Breast epithelium (tissue), 4 donors: ENCODE data around the gene FGF21. TPM values are rescaled to one million over a fixed set of nuclear protein-coding genes. Genes with fewer than 3 reads are reported as not detected.

Experiments
- DNase-seq, 2 donors: peaks; one replicate each; pipeline ENCODE4 v3.0.0-alpha.2; 2019; ENCODE audit warnings: low spot score in 2 of 2
- H3K27ac ChIP-seq, 2 donors: fragments of 200-600 bp; sonication (generic) in 1 of 2; one replicate each; pipeline ENCODE4 v1.5.1; 2016 to 2019; ENCODE audit warnings: mild to moderate bottlenecking in 1 of 2
- H3K27me3 ChIP-seq, 2 donors: fragments of 200-600 bp; sonication (generic) in 1 of 2; one replicate each; pipeline versions ENCODE4 v1.5.1 to v1.6.0; 2017 to 2019; ENCODE audit warnings: control low read depth in 1 of 2, mild to moderate bottlenecking in 1 of 2
- H3K36me3 ChIP-seq: fragments of 200-600 bp; one replicate; pipeline ENCODE4 v1.5.1; 2019
- H3K4me1 ChIP-seq, 2 donors: fragments of 200-600 bp; sonication (generic); one replicate each; pipeline ENCODE4 v1.5.1; 2016 to 2019; ENCODE audit warnings: control low read depth in 1 of 2
- H3K4me3 ChIP-seq, 3 donors: fragments of 200-600 bp; sonication (generic); 1 replicate in 2 of 3; 2 replicates in 1 of 3; pipeline ENCODE4 v1.5.1; 2016 to 2019; ENCODE audit warnings: mild to moderate bottlenecking in 3 of 3, moderate library complexity in 2 of 3
- H3K9me3 ChIP-seq, 2 donors: fragments of 200-600 bp; sonication (generic) in 1 of 2; one replicate each; pipeline ENCODE4 v1.5.1; 2016 to 2019; ENCODE audit warnings: control low read depth in 1 of 2
- POLR2A ChIP-seq: fragments of 450-650 bp; IDR thresholded peaks from one replicate; pipeline ENCODE4 v1.6.1; 2016; ENCODE audit warnings: antibody characterized with exemption, mild to moderate bottlenecking, moderate library complexity
- POLR2AphosphoS5 ChIP-seq, 3 donors: sonication (generic); formaldehyde crosslinking; IDR thresholded peaks; one replicate each; pipeline ENCODE4 v1.6.1; 2017; ENCODE audit warnings: antibody characterized with exemption in 3 of 3
- intact Hi-C: fragments of 100-400 bp; cut with DNase I; formaldehyde crosslinking; loops from one replicate; pipeline ENCODE4 v1.15.1; 2023; ENCODE audit warnings: low total_unique reads
- total RNA-seq, 3 donors: library from RNA; depleted of rRNA; stranded (reverse); fragments of >200 nt; gene quantifications; one replicate each; pipeline ENCODE4 v1.1.0, GENCODE V29; 2016
- TF ChIP-seq, protein P1 (sequence below), 3 donors: fragments of 450-650 bp; IDR thresholded peaks; one replicate each; pipeline ENCODE4 v1.5.1; 2016 to 2017; ENCODE audit warnings: antibody characterized with exemption in 3 of 3, mild to moderate bottlenecking in 3 of 3, moderate library complexity in 3 of 3

The FGF21 gene
- total RNA-seq, 3 donors from 2014 or later = not detected

GRCh38 chr19:48722196-48722708 lies 33.1 kb upstream of the FGF21 start:
- intact Hi-C loops = no loop called here
- Histone ChIP-seq H3K4me1 (peaks cover 0 to under 1% of the 10 kb centered on the region in 2 donors), H3K27me3 (no peaks in the 10 kb centered on the region), H3K4me3 (no peak overlapping the region), H3K27ac (no peak overlapping the region), H3K9me3 (no peaks in the 10 kb centered on the region), H3K36me3 (no peaks in the 10 kb centered on the region)
- no peak for TF ChIP-seq POLR2A
- TF ChIP-seq, protein P1, sequence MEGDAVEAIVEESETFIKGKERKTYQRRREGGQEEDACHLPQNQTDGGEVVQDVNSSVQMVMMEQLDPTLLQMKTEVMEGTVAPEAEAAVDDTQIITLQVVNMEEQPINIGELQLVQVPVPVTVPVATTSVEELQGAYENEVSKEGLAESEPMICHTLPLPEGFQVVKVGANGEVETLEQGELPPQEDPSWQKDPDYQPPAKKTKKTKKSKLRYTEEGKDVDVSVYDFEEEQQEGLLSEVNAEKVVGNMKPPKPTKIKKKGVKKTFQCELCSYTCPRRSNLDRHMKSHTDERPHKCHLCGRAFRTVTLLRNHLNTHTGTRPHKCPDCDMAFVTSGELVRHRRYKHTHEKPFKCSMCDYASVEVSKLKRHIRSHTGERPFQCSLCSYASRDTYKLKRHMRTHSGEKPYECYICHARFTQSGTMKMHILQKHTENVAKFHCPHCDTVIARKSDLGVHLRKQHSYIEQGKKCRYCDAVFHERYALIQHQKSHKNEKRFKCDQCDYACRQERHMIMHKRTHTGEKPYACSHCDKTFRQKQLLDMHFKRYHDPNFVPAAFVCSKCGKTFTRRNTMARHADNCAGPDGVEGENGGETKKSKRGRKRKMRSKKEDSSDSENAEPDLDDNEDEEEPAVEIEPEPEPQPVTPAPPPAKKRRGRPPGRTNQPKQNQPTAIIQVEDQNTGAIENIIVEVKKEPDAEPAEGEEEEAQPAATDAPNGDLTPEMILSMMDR (IDR thresholded peaks at IDR 0.05) = no peak
- no peak for TF ChIP-seq POLR2AphosphoS5 (IDR thresholded peaks at IDR 0.05)
- no peak for DNase-seq

GRCh38 chr19:48724796-48725753 lies 30.2 kb upstream of the FGF21 start:
- Histone ChIP-seq H3K27me3 (no peaks in the 10 kb centered on the region), H3K36me3 (no peaks in the 10 kb centered on the region), H3K27ac (peak overlapping the region; percentile 54 to 87), H3K4me1 (no peaks in the 10 kb centered on the region), H3K4me3 (peak overlapping the region in 1 of 3 donors; percentile 6), H3K9me3 (no peaks in the 10 kb centered on the region)
- TF ChIP-seq POLR2AphosphoS5 (IDR thresholded peaks at IDR 0.05) (peak in 2 of 3 donors; percentile 22 to 39), POLR2A (no peak)
- TF ChIP-seq, protein P1 (IDR thresholded peaks at IDR 0.05) = peak in 1 of 3 donors; percentile 12
- DNase-seq = no peak
- intact Hi-C loops = no loop called here

DNA sequence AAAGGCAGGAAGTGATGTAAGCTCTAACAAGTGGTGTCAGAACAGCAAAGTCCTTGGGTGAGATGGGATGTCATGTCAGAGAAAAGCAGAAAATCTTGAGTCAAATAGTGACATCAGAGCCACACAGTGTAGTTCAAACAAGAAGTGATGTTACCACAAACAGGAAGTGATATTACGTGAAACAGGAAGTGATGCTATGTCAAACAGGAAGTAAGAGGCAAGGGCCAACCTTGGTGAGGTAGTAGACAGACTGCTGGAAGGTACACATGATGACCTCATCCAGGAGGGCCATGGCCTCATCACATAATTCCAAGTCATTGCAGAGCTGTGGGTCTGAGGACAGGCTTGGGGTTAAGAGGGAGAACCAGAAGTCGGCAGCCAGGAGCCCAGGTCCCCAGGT lies 28.8 kb upstream of the FGF21 start:
- no peaks in the 10 kb centered on the region for H3K9me3 ChIP-seq
- no peak overlapping the region for H3K4me3 ChIP-seq
- H3K4me1 ChIP-seq = no peaks in the 10 kb centered on the region
- H3K27ac ChIP-seq = peak overlapping the region in 1 of 2 donors; percentile 87
- H3K27me3 ChIP-seq = no peaks in the 10 kb centered on the region
- TF ChIP-seq, protein P1 (IDR thresholded peaks at IDR 0.05) = no peak
- TF ChIP-seq POLR2A = no peak
- no peaks in the 10 kb centered on the region for H3K36me3 ChIP-seq
- DNase-seq = no peak
- intact Hi-C loops = no loop called here

DNA sequence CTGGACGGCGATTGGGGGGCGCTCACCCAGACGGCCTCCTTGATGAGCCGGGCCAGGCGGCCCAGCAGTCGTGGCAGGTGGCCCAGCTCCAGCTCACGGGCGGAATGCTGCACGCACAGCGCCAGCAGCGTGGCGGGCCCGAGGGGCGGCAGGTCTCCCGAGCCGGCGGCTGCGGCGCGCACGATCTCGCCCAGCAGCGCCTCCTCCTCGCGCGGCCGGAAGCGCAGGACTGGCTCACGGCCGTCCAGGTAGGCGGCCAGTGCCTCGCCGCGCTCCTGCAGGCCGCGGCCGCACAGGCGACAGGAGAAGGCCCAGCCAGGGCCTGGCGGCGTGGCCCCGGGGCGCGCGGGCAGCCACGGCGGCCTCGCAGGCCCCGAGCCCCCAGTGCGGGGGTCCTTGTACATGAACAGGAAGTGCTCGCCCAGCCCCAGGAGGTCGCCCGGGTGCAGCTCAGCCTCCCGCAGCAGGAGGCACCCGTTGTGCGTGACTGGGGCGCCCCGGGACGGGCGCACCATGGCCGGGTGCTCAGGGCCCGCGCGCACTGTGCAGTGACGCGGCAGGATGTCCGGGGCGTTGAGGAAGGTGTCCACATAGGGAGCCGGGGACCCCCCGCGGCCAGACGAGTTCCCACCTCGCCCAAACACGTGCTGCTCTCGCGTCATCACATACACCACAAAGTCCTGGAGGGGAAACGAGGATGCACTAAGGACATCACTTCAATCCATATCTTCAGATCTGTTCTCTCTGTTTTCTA lies 26.2 kb upstream of the FGF21 start:
- peak overlapping the region; percentile 46 to 66 for H3K27ac ChIP-seq
- DNase-seq = no peak

More for the DNA sequence above, 26.2 kb upstream of the FGF21 start:
- TF ChIP-seq, protein P1 (IDR thresholded peaks at IDR 0.05) = peak in 1 of 3 donors; percentile 13
- TF ChIP-seq POLR2AphosphoS5 (IDR thresholded peaks at IDR 0.05) = no peak
- intact Hi-C loops = no loop called here
- Histone ChIP-seq H3K9me3 (no peaks in the 10 kb centered on the region), H3K4me3 (peak overlapping the region in 2 of 3 donors; percentile 49 to 61), H3K36me3 (no peaks in the 10 kb centered on the region), H3K4me1 (no peaks in the 10 kb centered on the region), H3K27me3 (no peaks in the 10 kb centered on the region)
